ENCODE data around the gene DEPDC5. TPM values are rescaled to one million over a fixed set of nuclear protein-coding genes. Genes with fewer than 3 reads are reported as not detected.

DEPDC5 gene
- total RNA-seq, 2 donors from 2014 or later = 31.9 to 43.2 TPM

- no peak overlapping the region for H3K9ac ChIP-seq (ENCODE audit: extremely low read depth, low read length, poor library complexity, severe bottlenecking)
- Mint-ChIP-seq H3K36me3 (ENCODE audit: low read depth) (peaks cover 60% of the 10 kb centered on the region), H3K9me3 (no peaks in the 10 kb centered on the region), H3K27ac (peak overlapping the region; percentile 2), H3K4me3 (no peak overlapping the region), H3K4me1 (peaks cover 23% of the 10 kb centered on the region), H3K27me3 (ENCODE audit: insufficient read depth) (no peaks in the 10 kb centered on the region)
- H3K27me3 ChIP-seq (ENCODE audit: control insufficient read depth, insufficient read depth, low read length, poor library complexity, severe bottlenecking) = no peaks in the 10 kb centered on the region
- WGBS, 2 experiments (ENCODE audit: insufficient coverage in 1 of 2, insufficient read length in 1 of 2) = 80 to 82% methylated on average over 1 to 2 of the region's 2 CpGs
- DNase-seq = no peak
- peaks cover 3% of the 10 kb centered on the region for H3K4me1 ChIP-seq (ENCODE audit: control insufficient read depth, insufficient read depth, low read length)
- H3K4me3 ChIP-seq (ENCODE audit: low read length) = no peak overlapping the region
- peaks cover 96% of the 10 kb centered on the region for H3K36me3 ChIP-seq (ENCODE audit: control insufficient read depth, insufficient read depth, low read length)
- no peaks in the 10 kb centered on the region for H3K9me3 ChIP-seq (ENCODE audit: control insufficient read depth, low read length)
- TF ChIP-seq CTCF (conservative IDR thresholded peaks at IDR 0.05) = peak; percentile 51
- no peak overlapping the region for H3K27ac ChIP-seq (ENCODE audit: low read depth, low read length)
Observed at GRCh38 chr22:31952094-31952401, 198.2 kb downstream of the DEPDC5 start.

- TF ChIP-seq CTCF (conservative IDR thresholded peaks at IDR 0.05) = no peak
- Mint-ChIP-seq H3K4me3 (no peak overlapping the region), H3K27me3 (ENCODE audit: insufficient read depth) (no peaks in the 10 kb centered on the region), H3K4me1 (peaks cover 23% of the 10 kb centered on the region), H3K36me3 (ENCODE audit: low read depth) (peaks cover 62% of the 10 kb centered on the region), H3K27ac (no peak overlapping the region), H3K9me3 (no peaks in the 10 kb centered on the region)
- no peaks in the 10 kb centered on the region for H3K27me3 ChIP-seq (ENCODE audit: control insufficient read depth, insufficient read depth, low read length, poor library complexity, severe bottlenecking)
- H3K36me3 ChIP-seq (ENCODE audit: control insufficient read depth, insufficient read depth, low read length) = peaks cover 96% of the 10 kb centered on the region
- no peak overlapping the region for H3K9ac ChIP-seq (ENCODE audit: extremely low read depth, low read length, poor library complexity, severe bottlenecking)
- H3K27ac ChIP-seq (ENCODE audit: low read depth, low read length) = no peak overlapping the region
- no peak overlapping the region for H3K4me3 ChIP-seq (ENCODE audit: low read length)
- 96 to 100% methylated on average over 2 of the region's 2 CpGs for WGBS, 2 experiments (ENCODE audit: insufficient coverage in 1 of 2, insufficient read length in 1 of 2)
- H3K9me3 ChIP-seq (ENCODE audit: control insufficient read depth, low read length) = no peaks in the 10 kb centered on the region
- H3K4me1 ChIP-seq (ENCODE audit: control insufficient read depth, insufficient read depth, low read length) = peaks cover 3% of the 10 kb centered on the region
- DNase-seq = no peak
Observed at GRCh38 chr22:31952472-31952871, 198.7 kb downstream of the DEPDC5 start.

- peaks cover 23% of the 10 kb centered on the region for H3K4me1 Mint-ChIP-seq
- no peak overlapping the region for H3K4me3 Mint-ChIP-seq
- Histone ChIP-seq H3K4me1 (ENCODE audit: control insufficient read depth, insufficient read depth, low read length) (peaks cover 3% of the 10 kb centered on the region), H3K27me3 (ENCODE audit: control insufficient read depth, insufficient read depth, low read length, poor library complexity, severe bottlenecking) (no peaks in the 10 kb centered on the region), H3K9ac (ENCODE audit: extremely low read depth, low read length, poor library complexity, severe bottlenecking) (no peak overlapping the region), H3K9me3 (ENCODE audit: control insufficient read depth, low read length) (no peaks in the 10 kb centered on the region), H3K27ac (ENCODE audit: low read depth, low read length) (no peak overlapping the region), H3K4me3 (ENCODE audit: low read length) (no peak overlapping the region), H3K36me3 (ENCODE audit: control insufficient read depth, insufficient read depth, low read length) (peaks cover 96% of the 10 kb centered on the region)
- no peak for TF ChIP-seq CTCF (conservative IDR thresholded peaks at IDR 0.05)
- no peaks in the 10 kb centered on the region for H3K27me3 Mint-ChIP-seq (ENCODE audit: insufficient read depth)
- no peak for DNase-seq
- 94% methylated on average over 3 of the region's 3 CpGs; no CpG with 5 or more reads in 1 of the 2 experiments for WGBS, 2 experiments (ENCODE audit: insufficient coverage in 1 of 2, insufficient read length in 1 of 2)
- peak overlapping the region; percentile 64 for H3K27ac Mint-ChIP-seq
- peaks cover 64% of the 10 kb centered on the region for H3K36me3 Mint-ChIP-seq (ENCODE audit: low read depth)
- no peaks in the 10 kb centered on the region for H3K9me3 Mint-ChIP-seq
Observed at GRCh38 chr22:31953261-31953660, 199.4 kb downstream of the DEPDC5 start.
